Tibial artery (tissue), 4 donors: ENCODE results near the gene DHX35.

Experiments used
- DNase-seq, 2 donors: peaks; one replicate each; pipeline ENCODE4 v3.0.0-alpha.2; 2019
- H3K27ac ChIP-seq, 2 donors: fragments of 200-600 bp; sonication (generic) in 1 of 2; 1 replicate in 1 of 2; 2 replicates in 1 of 2; pipeline ENCODE4 v1.5.1; 2018 to 2019; ENCODE audit warnings: mild to moderate bottlenecking in 1 of 2
- H3K27me3 ChIP-seq, 2 donors: fragments of 200-600 bp; sonication (generic) in 1 of 2; one replicate each; pipeline versions ENCODE4 v1.5.1 to v1.6.0; 2016 to 2019
- H3K36me3 ChIP-seq, 3 donors: fragments of 200-600 bp; sonication (generic) in 2 of 3; one replicate each; pipeline ENCODE4 v1.5.1; 2016 to 2019; ENCODE audit warnings: mild to moderate bottlenecking in 2 of 3
- H3K4me1 ChIP-seq, 4 donors: fragments of 200-600 bp; sonication (generic) in 2 of 4; 1 replicate in 3 of 4; 2 replicates in 1 of 4; pipeline ENCODE4 v1.5.1; 2016 to 2019
- H3K4me3 ChIP-seq, 2 donors: fragments of 200-600 bp; sonication (generic) in 1 of 2; 1 replicate in 1 of 2; 2 replicates in 1 of 2; pipeline ENCODE4 v1.5.1; 2018 to 2019; ENCODE audit warnings: mild to moderate bottlenecking in 2 of 2
- H3K9me3 ChIP-seq, 3 donors: fragments of 200-600 bp; sonication (generic) in 1 of 3; one replicate each; pipeline ENCODE4 v1.5.1; 2016 to 2019
- intact Hi-C: fragments of 100-400 bp; cut with DNase I; formaldehyde crosslinking; loops from one replicate; pipeline ENCODE4 v1.15.0; 2023; ENCODE audit warnings: low total_unique reads
- TF ChIP-seq, protein P1 (sequence below), 2 experiments: fragments of 200-600 bp in 1 of 2; fragments of 450-650 bp in 1 of 2; IDR thresholded peaks; one replicate each; pipeline ENCODE4 v1.5.1; 2017 to 2019; ENCODE audit warnings: antibody characterized with exemption in 2 of 2, mild to moderate bottlenecking in 1 of 2, moderate library complexity in 1 of 2

The DHX35 gene, protein sequence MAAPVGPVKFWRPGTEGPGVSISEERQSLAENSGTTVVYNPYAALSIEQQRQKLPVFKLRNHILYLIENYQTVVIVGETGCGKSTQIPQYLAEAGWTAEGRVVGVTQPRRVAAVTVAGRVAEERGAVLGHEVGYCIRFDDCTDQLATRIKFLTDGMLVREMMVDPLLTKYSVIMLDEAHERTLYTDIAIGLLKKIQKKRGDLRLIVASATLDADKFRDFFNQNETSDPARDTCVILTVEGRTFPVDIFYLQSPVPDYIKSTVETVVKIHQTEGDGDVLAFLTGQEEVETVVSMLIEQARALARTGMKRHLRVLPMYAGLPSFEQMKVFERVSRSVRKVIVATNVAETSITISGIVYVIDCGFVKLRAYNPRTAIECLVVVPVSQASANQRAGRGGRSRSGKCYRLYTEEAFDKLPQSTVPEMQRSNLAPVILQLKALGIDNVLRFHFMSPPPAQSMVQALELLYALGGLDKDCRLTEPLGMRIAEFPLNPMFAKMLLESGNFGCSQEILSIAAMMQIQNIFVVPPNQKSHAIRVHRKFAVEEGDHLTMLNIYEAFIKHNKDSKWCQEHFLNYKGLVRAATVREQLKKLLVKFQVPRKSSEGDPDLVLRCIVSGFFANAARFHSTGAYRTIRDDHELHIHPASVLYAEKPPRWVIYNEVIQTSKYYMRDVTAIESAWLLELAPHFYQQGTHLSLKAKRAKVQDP

DNA sequence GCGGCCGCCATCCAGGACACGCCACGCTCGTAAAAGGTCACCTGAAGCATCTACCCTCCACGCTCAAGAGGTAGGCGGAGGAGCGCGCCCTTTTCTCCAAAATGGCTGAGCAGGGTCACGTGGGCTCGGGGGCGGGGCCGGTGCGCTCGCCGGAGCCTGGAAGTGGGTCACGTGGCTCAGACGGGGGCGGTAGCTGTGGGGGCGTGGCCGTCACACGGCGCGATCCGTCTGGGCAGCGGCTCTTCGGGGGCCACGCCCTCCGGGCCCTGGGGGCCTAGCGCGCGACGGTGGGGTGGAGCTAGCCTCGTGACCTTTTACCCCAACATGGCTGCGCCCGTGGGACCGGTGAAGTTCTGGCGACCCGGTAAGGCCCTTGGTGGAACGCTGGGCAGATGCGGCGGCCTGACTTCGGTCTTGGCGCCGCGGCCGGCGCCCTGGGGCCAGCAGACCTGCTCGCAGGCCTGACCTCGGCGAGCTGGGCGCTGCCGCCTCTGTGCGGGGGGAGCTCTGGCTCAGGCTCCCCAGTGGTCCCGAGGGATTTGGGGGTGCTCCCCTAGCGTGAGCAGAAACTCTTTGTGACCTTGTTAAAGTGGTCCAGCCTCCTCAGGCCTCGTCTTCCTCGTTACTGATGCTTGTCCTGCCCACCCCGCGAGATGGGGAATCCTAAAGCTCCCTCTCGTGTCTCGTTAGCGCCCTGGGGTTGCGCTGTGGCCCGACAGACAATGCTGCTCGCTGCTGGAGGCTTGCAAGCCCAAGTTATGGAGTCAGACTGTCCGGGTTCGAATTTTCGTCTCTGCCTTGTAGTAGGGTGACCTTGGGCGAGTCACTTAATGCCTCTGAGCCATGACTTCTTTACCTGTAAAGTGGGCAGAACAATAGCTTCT, at the start of gene DHX35:
Gene DHX35 (plus strand): TSS at position 301 of the 884 bp plus-strand sequence. CDS start 24 bp downstream, at position 325.
- peak within 1 kb of the TSS; percentile 76 to 91 for H3K4me3 ChIP-seq
- H3K27ac ChIP-seq, result peak within 1 kb of the TSS; percentile 79 to 91
- no peaks in the 10 kb centered on the region for H3K27me3 ChIP-seq
- H3K36me3 ChIP-seq, result no peaks in the 10 kb centered on the region
- H3K9me3 ChIP-seq, result no peaks in the 10 kb centered on the region
- DNase-seq, result peak; percentile 96 to 99
- H3K4me1 ChIP-seq, result peaks cover 0 to 16% (median 9%) of the 10 kb centered on the region in 4 donors
- intact Hi-C loops, result loop anchor here (5.0 kb wide), 1 partner anchor 35 kb away; the partner anchor contains the start of gene FAM83D
- TF ChIP-seq, protein P1, sequence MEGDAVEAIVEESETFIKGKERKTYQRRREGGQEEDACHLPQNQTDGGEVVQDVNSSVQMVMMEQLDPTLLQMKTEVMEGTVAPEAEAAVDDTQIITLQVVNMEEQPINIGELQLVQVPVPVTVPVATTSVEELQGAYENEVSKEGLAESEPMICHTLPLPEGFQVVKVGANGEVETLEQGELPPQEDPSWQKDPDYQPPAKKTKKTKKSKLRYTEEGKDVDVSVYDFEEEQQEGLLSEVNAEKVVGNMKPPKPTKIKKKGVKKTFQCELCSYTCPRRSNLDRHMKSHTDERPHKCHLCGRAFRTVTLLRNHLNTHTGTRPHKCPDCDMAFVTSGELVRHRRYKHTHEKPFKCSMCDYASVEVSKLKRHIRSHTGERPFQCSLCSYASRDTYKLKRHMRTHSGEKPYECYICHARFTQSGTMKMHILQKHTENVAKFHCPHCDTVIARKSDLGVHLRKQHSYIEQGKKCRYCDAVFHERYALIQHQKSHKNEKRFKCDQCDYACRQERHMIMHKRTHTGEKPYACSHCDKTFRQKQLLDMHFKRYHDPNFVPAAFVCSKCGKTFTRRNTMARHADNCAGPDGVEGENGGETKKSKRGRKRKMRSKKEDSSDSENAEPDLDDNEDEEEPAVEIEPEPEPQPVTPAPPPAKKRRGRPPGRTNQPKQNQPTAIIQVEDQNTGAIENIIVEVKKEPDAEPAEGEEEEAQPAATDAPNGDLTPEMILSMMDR (IDR thresholded peaks at IDR 0.05), result peak; percentile 5 to 27

DNA sequence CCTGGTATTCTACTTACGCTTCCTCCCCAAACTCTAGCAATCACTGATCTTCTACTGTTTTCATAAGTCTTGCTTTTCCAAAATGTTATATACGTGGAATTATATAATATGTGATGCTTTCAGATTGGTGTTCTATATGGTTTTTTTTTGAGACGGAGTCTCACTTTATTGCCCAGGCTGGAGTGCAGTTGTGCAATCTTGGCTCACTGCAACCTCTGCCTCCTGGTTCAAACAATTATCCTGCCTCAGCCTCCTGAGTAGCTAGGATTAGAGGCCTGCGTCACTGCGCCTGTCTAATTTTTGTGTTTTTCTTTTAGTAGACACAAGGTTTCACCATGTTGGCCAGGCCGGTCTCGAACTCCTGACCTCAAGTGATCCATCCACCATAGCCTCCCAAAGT, 46.8 kb upstream of the DHX35 start:
- TF ChIP-seq, protein P1 (IDR thresholded peaks at IDR 0.05), result no peak
- Histone ChIP-seq H3K27ac (no peak overlapping the region), H3K4me3 (no peak overlapping the region), H3K36me3 (no peaks in the 10 kb centered on the region), H3K9me3 (no peaks in the 10 kb centered on the region), H3K4me1 (no peaks in the 10 kb centered on the region), H3K27me3 (peaks cover 0 to 19% of the 10 kb centered on the region in 2 donors)
- intact Hi-C loops, result no loop called here
- DNase-seq, result no peak

DNA sequence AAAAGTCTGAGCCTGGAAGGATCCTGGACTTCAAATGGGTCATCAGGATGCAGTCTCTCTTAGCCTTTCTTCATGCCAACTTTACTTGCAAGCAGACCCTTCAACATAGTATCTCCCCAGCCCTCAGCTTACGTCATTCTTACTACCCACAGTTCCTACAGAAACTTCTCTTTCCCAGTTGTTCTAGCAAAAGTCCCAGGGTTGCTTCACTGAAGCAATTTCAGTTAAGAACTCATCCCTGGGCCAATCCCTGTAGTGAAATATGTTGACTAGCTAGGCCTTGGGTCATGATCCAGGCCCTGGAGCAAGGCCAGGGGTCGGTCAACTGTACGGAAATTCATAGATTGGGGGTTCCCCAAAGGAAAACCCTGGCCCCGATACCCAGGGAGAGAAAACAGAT, 44.5 kb upstream of the DHX35 start:
- Histone ChIP-seq H3K4me3 (no peak overlapping the region), H3K4me1 (no peaks in the 10 kb centered on the region), H3K27ac (no peak overlapping the region), H3K27me3 (peaks cover 0 to 23% of the 10 kb centered on the region in 2 donors), H3K9me3 (no peaks in the 10 kb centered on the region), H3K36me3 (no peaks in the 10 kb centered on the region)
- intact Hi-C loops, result no loop called here
- TF ChIP-seq, protein P1 (IDR thresholded peaks at IDR 0.05), result no peak
- no peak for DNase-seq

DNA sequence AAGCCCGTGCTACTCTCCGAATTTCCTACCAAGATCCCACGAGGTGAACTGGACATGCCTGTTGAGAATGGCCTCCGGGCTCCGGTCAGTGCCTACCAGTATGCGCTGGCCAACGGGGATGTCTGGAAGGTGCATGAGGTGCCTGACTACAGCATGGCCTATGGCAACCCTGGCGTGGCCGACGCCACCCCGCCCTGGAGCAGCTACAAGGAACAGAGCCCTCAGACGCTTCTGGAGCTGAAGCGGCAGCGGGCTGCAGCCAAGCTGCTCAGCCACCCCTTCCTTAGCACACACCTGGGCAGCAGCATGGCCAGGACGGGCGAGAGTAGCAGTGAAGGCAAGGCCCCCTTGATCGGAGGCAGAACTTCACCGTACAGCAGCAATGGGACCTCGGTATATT, 44.0 kb upstream of the DHX35 start:
- no peaks in the 10 kb centered on the region for H3K9me3 ChIP-seq
- H3K27ac ChIP-seq, result no peak overlapping the region
- intact Hi-C loops, result no loop called here
- TF ChIP-seq, protein P1 (IDR thresholded peaks at IDR 0.05), result no peak
- H3K36me3 ChIP-seq, result no peaks in the 10 kb centered on the region
- peaks cover 0 to 22% of the 10 kb centered on the region in 2 donors for H3K27me3 ChIP-seq
- H3K4me1 ChIP-seq, result no peaks in the 10 kb centered on the region
- H3K4me3 ChIP-seq, result no peak overlapping the region
- no peak for DNase-seq

DNA sequence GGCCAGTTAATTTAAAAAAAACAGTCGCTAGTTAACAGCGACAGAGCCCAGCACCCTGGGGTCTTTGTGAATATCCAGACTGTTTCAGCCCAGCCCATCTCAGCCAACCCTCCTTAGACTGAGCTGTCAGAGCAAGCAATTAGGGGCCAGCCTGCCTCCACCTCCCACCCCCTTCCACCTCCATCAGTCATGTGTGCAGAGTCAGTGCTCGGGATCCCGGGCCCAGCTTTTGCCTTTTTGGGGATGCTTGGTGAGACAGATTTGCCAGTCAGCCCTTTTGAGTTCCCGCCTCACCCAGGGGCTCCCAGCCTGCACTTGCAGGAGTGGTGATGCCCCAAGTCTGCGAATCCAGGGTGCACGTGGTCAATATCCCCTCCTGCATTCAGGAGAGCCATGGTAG, 42.5 kb upstream of the DHX35 start:
- Histone ChIP-seq H3K4me1 (no peaks in the 10 kb centered on the region), H3K9me3 (no peaks in the 10 kb centered on the region), H3K27ac (no peak overlapping the region), H3K4me3 (no peak overlapping the region), H3K36me3 (no peaks in the 10 kb centered on the region), H3K27me3 (peaks cover 0 to 19% of the 10 kb centered on the region in 2 donors)
- DNase-seq, result no peak
- TF ChIP-seq, protein P1 (IDR thresholded peaks at IDR 0.05), result no peak
- intact Hi-C loops, result no loop called here
